IPS-15b (cell line): ENCODE results near the gene DHRS4.
A peak's percentile ranks its signal among the peaks of the same experiment; 100 is the strongest.
"Not testable (repeated sequence)": the region's sequence is repeated elsewhere in the genome, so short reads cannot be mapped to it uniquely, and the experiment has no call there.

Source experiments
- H3K27me3 ChIP-seq: one replicate; pipeline ENCODE4 v1.6.1; 2013; ENCODE audit warnings: low read length; ENCODE audit not compliant: control insufficient read depth, insufficient read depth
- H3K36me3 ChIP-seq: one replicate; pipeline ENCODE4 v1.6.1; 2013; ENCODE audit warnings: low read length; ENCODE audit not compliant: control insufficient read depth, insufficient read depth
- H3K4me1 ChIP-seq: one replicate; pipeline ENCODE4 v1.6.1; 2013; ENCODE audit warnings: mild to moderate bottlenecking, low read length; ENCODE audit not compliant: control insufficient read depth, insufficient read depth
- H3K4me3 ChIP-seq: one replicate; pipeline ENCODE4 v1.5.1; 2013; ENCODE audit warnings: low read depth, low read length
- H3K9ac ChIP-seq: one replicate; pipeline ENCODE4 v1.6.1; 2013; ENCODE audit warnings: low read depth, mild to moderate bottlenecking, low read length
- H3K9me3 ChIP-seq: one replicate; pipeline ENCODE4 v1.6.1; 2013; ENCODE audit warnings: mild to moderate bottlenecking, low read length; ENCODE audit not compliant: control insufficient read depth, insufficient read depth

The DHRS4 gene

DNA sequence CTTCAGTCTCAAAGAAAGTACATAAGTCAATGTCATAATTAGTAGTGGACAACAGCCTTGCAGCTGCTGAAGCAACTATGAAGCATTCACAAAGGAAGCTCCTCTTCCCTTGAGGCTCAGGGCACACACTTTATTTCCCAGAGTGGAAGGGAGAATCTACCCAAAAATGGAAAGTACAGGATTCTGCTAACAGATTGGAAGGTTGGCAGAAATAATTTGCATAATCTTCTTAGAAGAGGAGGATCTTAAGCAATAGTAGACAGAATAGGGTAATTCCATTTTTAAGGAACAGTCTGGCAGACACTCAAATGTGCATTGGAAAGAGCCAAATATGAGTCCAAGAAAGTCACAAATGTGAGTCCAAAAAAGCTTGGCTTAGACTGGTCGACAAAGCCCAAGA is 37.4 kb downstream of the DHRS4 start:
- not testable (repeated sequence) for H3K36me3 ChIP-seq, H3K4me1 ChIP-seq, H3K27me3 ChIP-seq, H3K9ac ChIP-seq, H3K4me3 ChIP-seq, H3K9me3 ChIP-seq

DNA sequence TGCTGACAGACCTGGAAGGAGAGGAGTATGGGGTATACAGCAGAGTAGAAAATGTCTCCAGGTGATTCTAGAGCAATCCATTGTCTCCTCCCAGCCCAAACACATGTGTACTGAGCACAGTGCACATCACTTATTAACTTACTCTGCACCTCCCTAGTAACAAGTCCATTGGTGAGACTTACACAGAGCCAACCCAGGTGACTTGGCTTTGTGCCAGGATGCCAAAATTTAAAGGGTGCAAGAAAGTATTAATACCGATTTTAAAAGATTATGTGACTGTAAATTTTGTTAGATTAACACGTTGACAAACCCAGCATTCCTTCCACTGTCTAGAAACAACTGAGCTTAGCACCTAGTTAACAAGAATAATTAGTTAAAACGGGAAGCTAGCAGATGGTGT is 39.5 kb downstream of the DHRS4 start:
- H3K36me3 ChIP-seq, H3K27me3 ChIP-seq, H3K4me1 ChIP-seq, H3K9ac ChIP-seq, H3K9me3 ChIP-seq, H3K4me3 ChIP-seq: not testable (repeated sequence)

GRCh38 chr14:23996009-23996408 is 42.4 kb downstream of the DHRS4 start:
- H3K9me3 ChIP-seq, H3K36me3 ChIP-seq, H3K27me3 ChIP-seq, H3K9ac ChIP-seq, H3K4me1 ChIP-seq, H3K4me3 ChIP-seq: not testable (repeated sequence)

GRCh38 chr14:23996825-23997224 is 43.3 kb downstream of the DHRS4 start:
- H3K36me3 ChIP-seq, H3K9ac ChIP-seq, H3K4me3 ChIP-seq, H3K4me1 ChIP-seq, H3K9me3 ChIP-seq, H3K27me3 ChIP-seq: not testable (repeated sequence)

GRCh38 chr14:23999640-24000039 is 46.1 kb downstream of the DHRS4 start:
- not testable (repeated sequence) for H3K27me3 ChIP-seq, H3K4me1 ChIP-seq, H3K4me3 ChIP-seq, H3K9ac ChIP-seq, H3K9me3 ChIP-seq, H3K36me3 ChIP-seq

GRCh38 chr14:24001078-24001477 is 47.5 kb downstream of the DHRS4 start:
- H3K4me3 ChIP-seq, H3K4me1 ChIP-seq, H3K36me3 ChIP-seq, H3K9me3 ChIP-seq, H3K27me3 ChIP-seq, H3K9ac ChIP-seq: not testable (repeated sequence)

DNA sequence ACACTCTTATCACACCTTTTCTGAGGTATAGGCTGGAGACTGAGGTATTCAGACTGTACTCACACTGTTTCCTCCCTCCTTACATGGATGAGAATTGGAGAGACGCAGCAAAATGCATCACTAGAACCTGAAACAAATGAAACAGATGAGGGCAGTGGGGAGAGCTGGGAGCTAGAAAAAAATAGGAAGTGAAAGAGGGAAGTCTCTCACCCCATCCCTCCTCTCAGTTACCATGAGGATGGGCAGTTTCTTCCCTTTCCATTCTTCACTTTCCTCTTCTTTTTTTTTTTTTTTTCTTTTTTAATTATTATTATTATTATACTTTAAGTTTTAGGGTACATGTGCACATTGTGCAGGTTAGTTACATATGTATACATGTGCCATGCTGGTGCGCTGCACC is 48.1 kb downstream of the DHRS4 start:
- not testable (repeated sequence) for H3K9ac ChIP-seq, H3K36me3 ChIP-seq, H3K9me3 ChIP-seq, H3K4me3 ChIP-seq, H3K4me1 ChIP-seq, H3K27me3 ChIP-seq

GRCh38 chr14:24006471-24006816 is 52.9 kb downstream of the DHRS4 start:
- not testable (repeated sequence) for H3K27me3 ChIP-seq, H3K9ac ChIP-seq
- H3K4me3 ChIP-seq = peak overlapping the region; percentile 48

GRCh38 chr14:24006817-24007652 is 53.5 kb downstream of the DHRS4 start:
- H3K9me3 ChIP-seq, H3K27me3 ChIP-seq, H3K36me3 ChIP-seq, H3K9ac ChIP-seq, H3K4me1 ChIP-seq: not testable (repeated sequence)
- H3K4me3 ChIP-seq = peak overlapping the region; percentile 48

More at GRCh38 chr14:24006471-24006816, 52.9 kb downstream of the DHRS4 start:
- H3K4me1 ChIP-seq, H3K36me3 ChIP-seq, H3K9me3 ChIP-seq: not testable (repeated sequence)

DNA sequence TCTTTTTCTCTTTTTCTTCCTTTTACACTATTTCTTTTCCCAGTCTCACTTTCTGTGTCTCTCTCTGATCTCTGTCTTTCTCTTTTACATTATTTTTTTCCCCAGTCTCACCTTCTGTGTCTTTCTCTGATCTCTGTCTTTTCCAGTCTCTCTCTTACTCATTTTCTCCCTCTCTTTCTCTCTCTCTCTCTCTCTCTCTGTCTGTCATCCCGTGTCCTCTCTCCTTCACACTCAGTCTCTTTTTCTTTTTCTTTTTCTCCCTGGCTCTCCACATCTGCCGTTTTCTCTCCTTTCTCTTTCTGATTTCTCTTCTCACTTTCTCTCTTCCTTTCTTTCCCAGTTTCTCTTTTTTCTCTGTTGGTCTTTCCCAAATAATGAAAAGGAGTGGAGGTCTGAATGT is 57.5 kb downstream of the DHRS4 start:
- no peak overlapping the region for H3K9ac ChIP-seq
- H3K9me3 ChIP-seq = no peaks in the 10 kb centered on the region
- H3K4me1 ChIP-seq = peaks cover 3% of the 10 kb centered on the region
- no peaks in the 10 kb centered on the region for H3K27me3 ChIP-seq
- no peaks in the 10 kb centered on the region for H3K36me3 ChIP-seq
- no peak overlapping the region for H3K4me3 ChIP-seq

GRCh38 chr14:24012726-24013273 is 59.2 kb downstream of the DHRS4 start:
- H3K9me3 ChIP-seq, H3K27me3 ChIP-seq, H3K4me1 ChIP-seq, H3K36me3 ChIP-seq, H3K9ac ChIP-seq, H3K4me3 ChIP-seq: not testable (repeated sequence)

DNA sequence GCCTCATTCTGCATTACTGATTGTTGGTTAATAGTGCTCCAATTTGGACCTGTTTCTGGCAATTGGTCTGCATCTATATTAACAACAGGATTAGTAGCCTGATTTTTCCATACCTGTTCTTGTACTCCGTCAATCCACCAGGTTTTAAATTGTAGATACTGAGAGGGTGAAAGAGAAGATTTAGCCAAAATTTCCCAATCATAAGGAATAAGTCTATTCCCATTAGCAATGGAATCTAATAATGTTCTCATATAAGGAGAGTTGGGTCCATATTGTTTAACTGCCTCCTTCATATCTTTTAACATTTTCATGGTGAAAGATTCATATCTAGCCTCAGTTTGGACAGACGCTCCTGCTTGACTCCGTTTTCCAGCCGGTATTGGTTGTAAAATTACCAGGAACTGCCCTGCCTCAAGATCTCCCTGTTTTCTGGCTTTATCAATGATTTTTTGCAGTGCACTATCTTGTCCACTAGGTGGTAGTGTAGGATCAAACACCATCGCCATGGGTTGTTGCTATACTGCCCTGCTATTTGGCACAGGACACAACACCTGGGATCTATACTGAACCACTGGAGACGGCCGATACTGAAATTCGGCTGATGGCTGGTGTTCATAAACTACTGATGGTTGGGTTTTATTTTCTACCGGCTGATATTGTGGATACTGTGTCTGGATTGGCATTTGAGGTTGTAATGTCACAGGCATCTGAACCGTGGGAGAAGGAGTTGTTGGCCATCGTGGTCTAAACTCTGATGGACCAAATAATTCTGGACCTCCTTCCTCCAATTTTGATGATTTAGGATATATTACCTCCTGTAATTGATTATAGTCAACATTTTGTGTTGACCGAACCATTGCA is 60.3 kb downstream of the DHRS4 start:
- Histone ChIP-seq H3K36me3 (no peaks in the 10 kb centered on the region), H3K27me3 (no peaks in the 10 kb centered on the region), H3K9ac (no peak overlapping the region), H3K4me1 (peaks cover 3% of the 10 kb centered on the region), H3K9me3 (no peaks in the 10 kb centered on the region), H3K4me3 (no peak overlapping the region)
